Skin epidermis (tissue), 12 donors: ENCODE data around the gene PLEKHJ1.
A peak's percentile ranks its signal among the peaks of the same experiment; 100 is the strongest.

Experiments
- H3K27ac ChIP-seq, 21 experiments: fragments of 200-600 bp; sonication (generic) in 11 of 21; one replicate each; pipeline ENCODE4 v1.5.0; 2020; ENCODE audit warnings: mild to moderate bottlenecking in 3 of 21, inconsistent platforms in 2 of 21, moderate library complexity in 2 of 21
- H3K4me3 ChIP-seq, 7 experiments: fragments of 200-600 bp; sonication (generic) in 2 of 7; one replicate each; pipeline ENCODE4 v1.5.0; 2020; ENCODE audit warnings: inconsistent platforms in 2 of 7, mild to moderate bottlenecking in 2 of 7, moderate library complexity in 1 of 7

Gene PLEKHJ1

DNA sequence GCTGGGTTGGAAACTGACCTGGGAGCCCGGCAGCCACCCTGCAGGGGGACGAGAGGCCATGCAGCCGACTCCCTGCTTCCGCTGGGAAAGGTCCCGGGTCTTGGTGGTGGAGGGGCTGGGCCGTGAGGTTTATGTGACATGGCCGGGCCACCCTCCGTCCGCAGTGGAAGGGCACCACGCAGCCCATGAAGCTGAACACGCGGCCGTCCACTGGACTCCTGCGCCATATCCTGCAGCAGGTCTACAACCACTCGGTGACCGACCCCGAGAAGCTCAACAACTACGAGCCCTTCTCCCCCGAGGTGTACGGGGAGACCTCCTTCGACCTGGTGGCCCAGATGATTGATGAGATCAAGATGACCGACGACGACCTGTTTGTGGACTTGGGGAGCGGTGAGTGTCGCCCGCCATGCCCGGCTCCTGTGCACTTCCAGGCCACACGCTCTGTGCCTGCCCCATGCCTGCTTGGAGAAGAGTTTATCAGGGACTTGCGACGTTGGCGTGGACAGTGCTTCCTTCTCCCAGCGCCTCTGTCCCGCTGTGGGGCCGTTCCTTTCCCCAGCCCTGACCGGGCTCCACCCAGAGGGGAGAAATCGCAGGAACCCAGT lies 45.2 kb downstream of the PLEKHJ1 start:
- Histone ChIP-seq H3K4me3 (no peak overlapping the region), H3K27ac (no peak overlapping the region)

DNA sequence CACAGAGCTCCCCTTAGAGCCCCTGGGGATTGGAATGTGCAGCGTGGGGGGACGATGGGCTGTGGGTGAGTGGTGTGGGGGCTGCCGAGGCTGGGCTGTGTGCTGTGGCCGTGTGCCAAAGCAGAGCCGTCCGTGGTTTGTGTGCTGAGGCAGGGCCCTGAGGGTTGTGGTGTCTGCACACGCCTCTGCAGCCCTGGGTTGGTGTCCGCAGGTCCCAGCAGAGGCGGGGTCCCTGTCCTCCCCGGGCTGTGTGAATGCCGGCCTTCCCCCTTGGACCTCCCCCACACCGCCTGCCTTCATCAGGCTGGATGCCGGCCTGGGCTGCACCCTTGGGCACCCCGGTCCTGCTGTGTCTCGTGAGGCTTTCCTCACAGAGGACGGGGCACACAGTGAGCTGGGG lies 46.2 kb downstream of the PLEKHJ1 start:
- Histone ChIP-seq H3K4me3 (no peak overlapping the region), H3K27ac (no peak overlapping the region)

DNA sequence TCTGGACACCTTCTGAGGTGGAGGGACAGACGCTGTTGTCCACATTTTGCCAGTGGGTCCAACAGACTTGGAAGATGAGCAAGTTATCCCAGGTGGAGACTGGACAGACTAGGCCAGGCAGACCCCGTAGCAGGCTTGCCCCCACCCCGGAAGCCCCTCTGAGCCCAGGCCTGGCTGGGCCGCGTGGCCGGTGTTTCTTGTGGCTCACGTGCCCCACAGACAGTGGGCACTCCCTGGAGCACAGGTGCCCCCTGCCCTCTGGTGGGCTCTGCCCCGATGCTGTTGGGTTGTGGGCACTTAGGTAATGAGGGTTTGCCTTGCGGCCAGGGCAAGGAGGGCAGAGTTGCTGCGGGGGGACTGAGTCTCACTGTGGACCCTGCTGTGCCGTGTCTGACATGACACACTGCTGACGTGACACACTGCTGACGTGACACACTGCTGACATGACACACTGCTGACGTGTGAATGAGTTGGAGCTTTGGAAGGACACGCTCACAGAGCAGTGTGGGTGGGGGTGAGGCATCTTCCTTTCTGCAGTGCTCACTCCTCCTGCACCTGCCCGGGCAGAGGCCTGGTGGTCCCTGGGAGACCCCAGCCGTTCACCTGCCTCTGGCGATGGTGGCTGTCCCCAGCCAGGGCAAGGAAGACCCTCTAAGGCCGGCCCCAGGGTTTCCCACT lies 47.3 kb downstream of the PLEKHJ1 start:
- Histone ChIP-seq H3K27ac (peak overlapping the region in 1 of 21 experiments; percentile 25), H3K4me3 (no peak overlapping the region)

DNA sequence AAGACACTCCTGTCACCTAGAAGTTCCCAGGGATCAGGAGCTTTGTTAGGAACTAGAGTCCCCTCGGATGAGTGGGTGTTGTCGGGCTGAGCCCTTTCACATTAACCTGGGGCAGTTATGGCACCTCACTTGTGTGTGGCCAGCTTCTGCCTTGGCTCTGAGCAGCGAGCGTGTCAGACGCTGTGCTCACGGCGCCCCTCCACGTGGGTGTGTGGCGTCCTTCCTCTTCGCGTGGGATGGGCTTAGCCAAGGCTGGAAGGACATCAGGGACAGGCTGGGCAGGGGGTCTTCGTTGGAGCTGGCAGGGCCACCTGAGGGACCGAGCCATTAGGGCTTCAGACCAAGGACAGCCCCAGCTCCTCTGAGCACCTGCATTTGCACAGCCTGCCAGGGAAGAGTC lies 49.0 kb downstream of the PLEKHJ1 start:
- H3K4me3 ChIP-seq = no peak overlapping the region
- peak overlapping the region in 6 of 21 experiments; percentile 3 to 86 (median 45) for H3K27ac ChIP-seq

DNA sequence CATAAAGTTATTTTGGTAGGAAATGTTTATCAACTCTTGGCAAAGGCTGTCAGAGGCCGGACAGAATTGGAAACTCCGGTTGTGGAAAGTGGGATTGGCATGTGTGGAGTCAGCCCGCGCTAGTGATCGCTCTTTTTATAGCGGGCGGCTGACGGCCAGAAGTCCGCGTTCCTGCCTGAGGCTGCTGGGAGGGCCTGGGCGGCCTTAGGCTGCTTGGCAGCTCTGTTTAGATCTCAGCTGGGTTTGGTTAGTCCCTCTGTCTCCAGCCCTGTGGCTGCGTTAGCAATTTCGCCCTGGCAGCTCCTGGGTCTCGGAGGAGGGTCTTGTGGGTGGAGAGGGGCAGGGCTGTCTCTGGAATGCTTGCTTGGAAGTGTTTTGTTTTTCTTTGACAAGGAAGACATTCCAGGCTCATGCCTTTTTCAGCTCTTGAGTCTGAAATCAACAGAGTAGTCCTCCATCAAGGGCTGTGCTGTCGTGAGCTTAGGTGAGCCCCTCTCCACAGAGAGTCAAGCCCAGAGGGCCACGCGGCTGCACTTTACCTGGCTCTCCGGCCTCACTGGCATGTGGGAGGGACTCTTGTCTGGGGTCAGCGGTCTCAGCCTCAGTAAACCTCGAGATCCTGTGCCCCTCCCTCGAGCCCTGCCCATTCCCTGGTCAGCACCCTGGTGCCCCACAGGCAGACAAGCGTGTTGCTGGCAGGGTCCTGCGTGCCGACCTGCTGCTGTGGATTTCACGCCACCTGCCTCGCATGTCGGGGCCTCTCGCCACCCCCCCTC lies 49.9 kb downstream of the PLEKHJ1 start:
- peak overlapping the region in 18 of 21 experiments; percentile 0 to 86 (median 48) for H3K27ac ChIP-seq
- H3K4me3 ChIP-seq = no peak overlapping the region

DNA sequence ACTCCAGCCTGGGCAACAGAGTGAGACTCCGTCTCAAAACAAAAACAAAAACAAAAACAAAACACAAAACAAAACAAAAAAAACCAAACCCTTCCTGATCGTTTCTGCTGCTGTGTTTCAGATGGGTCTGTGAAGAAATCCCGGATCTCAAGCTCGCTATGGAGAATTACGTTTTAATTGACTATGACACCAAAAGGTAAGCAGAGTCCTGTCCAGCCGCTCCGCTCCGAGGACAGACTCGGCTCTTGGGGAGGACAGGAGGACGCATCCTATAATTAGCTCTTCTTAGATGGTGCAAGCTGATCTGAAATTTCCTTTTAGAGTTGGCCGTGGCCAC lies 50.4 kb downstream of the PLEKHJ1 start:
- Histone ChIP-seq H3K4me3 (no peak overlapping the region), H3K27ac (peak overlapping the region in 8 of 21 experiments; percentile 3 to 59 (median 41))

DNA sequence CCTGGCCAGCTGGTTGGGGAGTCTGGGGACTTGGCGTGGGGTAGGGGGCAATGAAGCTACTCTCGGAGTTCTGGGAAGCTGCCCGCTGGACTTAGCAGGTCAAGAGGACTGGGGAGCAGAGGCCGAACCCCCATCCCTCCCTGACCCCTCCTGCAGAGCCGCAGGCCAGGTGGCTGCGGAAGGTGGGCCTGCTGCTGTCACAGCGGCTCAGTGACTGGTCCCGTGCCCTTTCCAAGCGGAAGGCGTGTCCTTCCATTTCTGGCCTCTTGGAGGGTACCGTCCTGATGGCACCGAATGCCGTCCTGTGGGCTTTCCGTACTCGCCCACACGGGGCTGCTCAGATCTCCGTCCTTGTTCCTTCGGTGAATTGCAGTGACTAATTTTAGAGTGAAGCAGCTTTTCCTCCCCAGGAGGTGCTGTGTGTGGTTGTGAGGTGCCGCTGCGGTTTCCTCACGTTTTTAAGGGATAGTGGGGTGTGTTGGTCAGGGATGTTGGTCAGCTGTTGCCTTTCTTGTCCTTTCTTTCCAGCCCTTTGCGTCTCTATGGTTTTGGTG lies 51.6 kb downstream of the PLEKHJ1 start:
- H3K4me3 ChIP-seq = no peak overlapping the region
- H3K27ac ChIP-seq = no peak overlapping the region
